HEK293 (cell line): ENCODE results near the gene NOSIP.

ENCODE experiments used
- ELK4 ChIP-seq: IDR thresholded peaks from 2 replicates; pipeline ENCODE4 v1.6.1; 2011; ENCODE audit warnings: mild to moderate bottlenecking, low read depth, low read length, borderline replicate concordance
- FEZF1 ChIP-seq: fragments of 450-650 bp; formaldehyde crosslinking; IDR thresholded peaks from 2 replicates; pipeline ENCODE4 v1.5.1; 2016; ENCODE audit warnings: missing biosample characterization, missing genetic modification characterization
- GLIS2 ChIP-seq: fragments of 450-650 bp; formaldehyde crosslinking; IDR thresholded peaks from 2 replicates; pipeline ENCODE4 v1.5.1; 2016; ENCODE audit warnings: missing biosample characterization, missing genetic modification characterization
- MEIS1 ChIP-seq: sonication (generic); formaldehyde crosslinking; IDR thresholded peaks from 2 replicates; pipeline ENCODE4 v1.8.1; 2022; ENCODE audit warnings: missing genetic modification reagents, mild to moderate bottlenecking, borderline replicate concordance
- SCRT2 ChIP-seq: fragments of 450-650 bp; formaldehyde crosslinking; IDR thresholded peaks from 2 replicates; pipeline ENCODE4 v1.5.1; 2016; ENCODE audit warnings: missing biosample characterization, missing genetic modification characterization
- SP3 ChIP-seq: fragments of 450-650 bp; formaldehyde crosslinking; IDR thresholded peaks from 2 replicates; pipeline ENCODE4 v1.5.1; 2016; ENCODE audit warnings: missing biosample characterization, missing genetic modification characterization
- SP7 ChIP-seq: fragments of 450-650 bp; formaldehyde crosslinking; IDR thresholded peaks from 2 replicates; pipeline ENCODE4 v1.5.1; 2016; ENCODE audit warnings: missing biosample characterization, missing genetic modification characterization
- TCF7L2 ChIP-seq: IDR thresholded peaks from 2 replicates; pipeline ENCODE4 v1.6.1; 2011; ENCODE audit warnings: low read depth, mild to moderate bottlenecking, inconsistent platforms, low read length, moderate library complexity, borderline replicate concordance
- ZFHX2 ChIP-seq: fragments of 450-650 bp; formaldehyde crosslinking; conservative IDR thresholded peaks from 2 replicates; pipeline ENCODE4 v1.5.1; 2016; ENCODE audit warnings: missing biosample characterization, missing genetic modification characterization
- ZNF10 ChIP-seq: fragments of 450-650 bp; formaldehyde crosslinking; IDR thresholded peaks from 2 replicates; pipeline ENCODE4 v1.5.1; 2017; ENCODE audit warnings: missing biosample characterization, missing genetic modification characterization
- ZNF155 ChIP-seq: fragments of 450-650 bp; formaldehyde crosslinking; IDR thresholded peaks from 2 replicates; pipeline ENCODE4 v1.5.1; 2016; ENCODE audit warnings: missing biosample characterization, missing genetic modification characterization
- ZNF174 ChIP-seq: fragments of 450-650 bp; formaldehyde crosslinking; IDR thresholded peaks from 2 replicates; pipeline ENCODE4 v1.5.0; 2017; ENCODE audit warnings: missing biosample characterization, mild to moderate bottlenecking, missing genetic modification characterization
- ZNF202 ChIP-seq: fragments of 450-650 bp; formaldehyde crosslinking; IDR thresholded peaks from 2 replicates; pipeline ENCODE4 v1.5.1; 2016; ENCODE audit warnings: missing biosample characterization, missing genetic modification characterization, borderline replicate concordance
- ZNF221 ChIP-seq: fragments of 450-650 bp; formaldehyde crosslinking; IDR thresholded peaks from 2 replicates; pipeline ENCODE4 v1.5.1; 2017; ENCODE audit warnings: missing biosample characterization, missing genetic modification characterization, borderline replicate concordance
- ZNF26 ChIP-seq: fragments of 450-650 bp; formaldehyde crosslinking; IDR thresholded peaks from 2 replicates; pipeline ENCODE4 v1.5.1; 2016; ENCODE audit warnings: missing biosample characterization, missing genetic modification characterization
- ZNF324 ChIP-seq: fragments of 450-650 bp; formaldehyde crosslinking; IDR thresholded peaks from 2 replicates; pipeline ENCODE4 v1.5.1; 2016; ENCODE audit warnings: missing biosample characterization, missing genetic modification characterization
- ZNF624 ChIP-seq: fragments of 450-650 bp; formaldehyde crosslinking; IDR thresholded peaks from 2 replicates; pipeline ENCODE4 v1.5.1; 2017; ENCODE audit warnings: missing biosample characterization, missing genetic modification characterization
- ZNF626 ChIP-seq: fragments of 450-650 bp; sonication (Bioruptor Pico); formaldehyde crosslinking; IDR thresholded peaks from 2 replicates; pipeline ENCODE4 v1.5.1; 2018; ENCODE audit warnings: missing biosample characterization, missing genetic modification characterization, inconsistent platforms
- ZNF677 ChIP-seq: fragments of 450-650 bp; IDR thresholded peaks from 2 replicates; pipeline ENCODE4 v1.5.0; 2018; ENCODE audit warnings: missing biosample characterization, mild to moderate bottlenecking, missing genetic modification characterization, moderate library complexity
- ZNF776 ChIP-seq: fragments of 450-650 bp; formaldehyde crosslinking; IDR thresholded peaks from 2 replicates; pipeline ENCODE4 v1.5.0; 2017; ENCODE audit warnings: missing biosample characterization, missing genetic modification characterization, borderline replicate concordance
- TF ChIP-seq, protein P1 (sequence below): fragments of 450-650 bp; formaldehyde crosslinking; IDR thresholded peaks from 2 replicates; pipeline ENCODE4 v1.5.1; 2016; ENCODE audit warnings: missing biosample characterization, missing genetic modification characterization
- TF ChIP-seq, protein P2 (sequence below): fragments of 450-650 bp; formaldehyde crosslinking; IDR thresholded peaks from 2 replicates; pipeline ENCODE4 v1.5.1; 2016; ENCODE audit warnings: missing biosample characterization, missing genetic modification characterization, borderline replicate concordance
- TF ChIP-seq, protein P3 (sequence below): fragments of 450-650 bp; formaldehyde crosslinking; IDR thresholded peaks from 2 replicates; pipeline ENCODE4 v1.5.1; 2016; ENCODE audit warnings: missing biosample characterization, missing genetic modification characterization
- TF ChIP-seq, protein P4 (sequence below): fragments of 450-650 bp; formaldehyde crosslinking; IDR thresholded peaks from 2 replicates; pipeline ENCODE4 v1.5.1; 2017; ENCODE audit warnings: missing biosample characterization, missing genetic modification characterization
- TF ChIP-seq, protein P5 (sequence below): fragments of 450-650 bp; formaldehyde crosslinking; IDR thresholded peaks from 2 replicates; pipeline ENCODE4 v1.5.1; 2016; ENCODE audit warnings: missing biosample characterization, missing genetic modification characterization

The NOSIP gene

GRCh38 chr19:49590071-49590970, 10.0 kb upstream of the NOSIP start (continued):
- TF ChIP-seq, protein P1, sequence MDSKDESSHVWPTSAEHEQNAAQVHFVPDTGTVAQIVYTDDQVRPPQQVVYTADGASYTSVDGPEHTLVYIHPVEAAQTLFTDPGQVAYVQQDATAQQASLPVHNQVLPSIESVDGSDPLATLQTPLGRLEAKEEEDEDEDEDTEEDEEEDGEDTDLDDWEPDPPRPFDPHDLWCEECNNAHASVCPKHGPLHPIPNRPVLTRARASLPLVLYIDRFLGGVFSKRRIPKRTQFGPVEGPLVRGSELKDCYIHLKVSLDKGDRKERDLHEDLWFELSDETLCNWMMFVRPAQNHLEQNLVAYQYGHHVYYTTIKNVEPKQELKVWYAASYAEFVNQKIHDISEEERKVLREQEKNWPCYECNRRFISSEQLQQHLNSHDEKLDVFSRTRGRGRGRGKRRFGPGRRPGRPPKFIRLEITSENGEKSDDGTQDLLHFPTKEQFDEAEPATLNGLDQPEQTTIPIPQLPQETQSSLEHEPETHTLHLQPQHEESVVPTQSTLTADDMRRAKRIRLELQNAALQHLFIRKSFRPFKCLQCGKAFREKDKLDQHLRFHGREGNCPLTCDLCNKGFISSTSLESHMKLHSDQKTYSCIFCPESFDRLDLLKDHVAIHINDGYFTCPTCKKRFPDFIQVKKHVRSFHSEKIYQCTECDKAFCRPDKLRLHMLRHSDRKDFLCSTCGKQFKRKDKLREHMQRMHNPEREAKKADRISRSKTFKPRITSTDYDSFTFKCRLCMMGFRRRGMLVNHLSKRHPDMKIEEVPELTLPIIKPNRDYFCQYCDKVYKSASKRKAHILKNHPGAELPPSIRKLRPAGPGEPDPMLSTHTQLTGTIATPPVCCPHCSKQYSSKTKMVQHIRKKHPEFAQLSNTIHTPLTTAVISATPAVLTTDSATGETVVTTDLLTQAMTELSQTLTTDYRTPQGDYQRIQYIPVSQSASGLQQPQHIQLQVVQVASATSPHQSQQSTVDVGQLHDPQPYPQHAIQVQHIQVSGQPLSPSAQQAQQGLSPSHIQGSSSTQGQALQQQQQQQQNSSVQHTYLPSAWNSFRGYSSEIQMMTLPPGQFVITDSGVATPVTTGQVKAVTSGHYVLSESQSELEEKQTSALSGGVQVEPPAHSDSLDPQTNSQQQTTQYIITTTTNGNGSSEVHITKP (tag by site-specific recombination) = peak; percentile 92
- TF ChIP-seq ZFHX2 (tag by site-specific recombination) (peak; percentile 20; the same call in 1 of the 2 replicates), ZNF26 (tag by site-specific recombination) (no peak), ZNF624 (no peak), SP3 (tag by site-specific recombination) (peak; percentile 89), ZNF776 (tag by site-specific recombination) (no peak), ZNF155 (tag by site-specific recombination) (no peak), SCRT2 (tag by site-specific recombination) (no peak), ZNF626 (tag by site-specific recombination) (no peak), ZNF324 (no peak), ZNF677 (tag by site-specific recombination) (no peak), ZNF202 (tag by site-specific recombination) (no peak), ZNF174 (no peak), ZNF221 (tag by site-specific recombination) (no peak), SP7 (tag by site-specific recombination) (peak; percentile 50; the same call in 1 of the 2 replicates), TCF7L2 (no peak), ELK4 (no peak), MEIS1 (CRISPR knock-in tag) (no peak), FEZF1 (tag by site-specific recombination) (no peak), GLIS2 (tag by site-specific recombination) (peak; percentile 39), ZNF10 (no peak; the same call in 1 of the 2 replicates)
- TF ChIP-seq, protein P2, sequence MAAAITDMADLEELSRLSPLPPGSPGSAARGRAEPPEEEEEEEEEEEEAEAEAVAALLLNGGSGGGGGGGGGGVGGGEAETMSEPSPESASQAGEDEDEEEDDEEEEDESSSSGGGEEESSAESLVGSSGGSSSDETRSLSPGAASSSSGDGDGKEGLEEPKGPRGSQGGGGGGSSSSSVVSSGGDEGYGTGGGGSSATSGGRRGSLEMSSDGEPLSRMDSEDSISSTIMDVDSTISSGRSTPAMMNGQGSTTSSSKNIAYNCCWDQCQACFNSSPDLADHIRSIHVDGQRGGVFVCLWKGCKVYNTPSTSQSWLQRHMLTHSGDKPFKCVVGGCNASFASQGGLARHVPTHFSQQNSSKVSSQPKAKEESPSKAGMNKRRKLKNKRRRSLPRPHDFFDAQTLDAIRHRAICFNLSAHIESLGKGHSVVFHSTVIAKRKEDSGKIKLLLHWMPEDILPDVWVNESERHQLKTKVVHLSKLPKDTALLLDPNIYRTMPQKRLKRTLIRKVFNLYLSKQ (tag by site-specific recombination) = no peak
- TF ChIP-seq, protein P3, sequence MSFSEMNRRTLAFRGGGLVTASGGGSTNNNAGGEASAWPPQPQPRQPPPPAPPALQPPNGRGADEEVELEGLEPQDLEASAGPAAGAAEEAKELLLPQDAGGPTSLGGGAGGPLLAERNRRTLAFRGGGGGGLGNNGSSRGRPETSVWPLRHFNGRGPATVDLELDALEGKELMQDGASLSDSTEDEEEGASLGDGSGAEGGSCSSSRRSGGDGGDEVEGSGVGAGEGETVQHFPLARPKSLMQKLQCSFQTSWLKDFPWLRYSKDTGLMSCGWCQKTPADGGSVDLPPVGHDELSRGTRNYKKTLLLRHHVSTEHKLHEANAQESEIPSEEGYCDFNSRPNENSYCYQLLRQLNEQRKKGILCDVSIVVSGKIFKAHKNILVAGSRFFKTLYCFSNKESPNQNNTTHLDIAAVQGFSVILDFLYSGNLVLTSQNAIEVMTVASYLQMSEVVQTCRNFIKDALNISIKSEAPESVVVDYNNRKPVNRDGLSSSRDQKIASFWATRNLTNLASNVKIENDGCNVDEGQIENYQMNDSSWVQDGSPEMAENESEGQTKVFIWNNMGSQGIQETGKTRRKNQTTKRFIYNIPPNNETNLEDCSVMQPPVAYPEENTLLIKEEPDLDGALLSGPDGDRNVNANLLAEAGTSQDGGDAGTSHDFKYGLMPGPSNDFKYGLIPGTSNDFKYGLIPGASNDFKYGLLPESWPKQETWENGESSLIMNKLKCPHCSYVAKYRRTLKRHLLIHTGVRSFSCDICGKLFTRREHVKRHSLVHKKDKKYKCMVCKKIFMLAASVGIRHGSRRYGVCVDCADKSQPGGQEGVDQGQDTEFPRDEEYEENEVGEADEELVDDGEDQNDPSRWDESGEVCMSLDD (tag by site-specific recombination) = peak; percentile 81; the same call in 1 of the 2 replicates
- TF ChIP-seq, protein P4, sequence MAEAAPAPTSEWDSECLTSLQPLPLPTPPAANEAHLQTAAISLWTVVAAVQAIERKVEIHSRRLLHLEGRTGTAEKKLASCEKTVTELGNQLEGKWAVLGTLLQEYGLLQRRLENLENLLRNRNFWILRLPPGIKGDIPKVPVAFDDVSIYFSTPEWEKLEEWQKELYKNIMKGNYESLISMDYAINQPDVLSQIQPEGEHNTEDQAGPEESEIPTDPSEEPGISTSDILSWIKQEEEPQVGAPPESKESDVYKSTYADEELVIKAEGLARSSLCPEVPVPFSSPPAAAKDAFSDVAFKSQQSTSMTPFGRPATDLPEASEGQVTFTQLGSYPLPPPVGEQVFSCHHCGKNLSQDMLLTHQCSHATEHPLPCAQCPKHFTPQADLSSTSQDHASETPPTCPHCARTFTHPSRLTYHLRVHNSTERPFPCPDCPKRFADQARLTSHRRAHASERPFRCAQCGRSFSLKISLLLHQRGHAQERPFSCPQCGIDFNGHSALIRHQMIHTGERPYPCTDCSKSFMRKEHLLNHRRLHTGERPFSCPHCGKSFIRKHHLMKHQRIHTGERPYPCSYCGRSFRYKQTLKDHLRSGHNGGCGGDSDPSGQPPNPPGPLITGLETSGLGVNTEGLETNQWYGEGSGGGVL (tag by site-specific recombination) = 0 out of 2 replicates have a peak, but pooled peaks have one; percentile 40
- TF ChIP-seq, protein P5, sequence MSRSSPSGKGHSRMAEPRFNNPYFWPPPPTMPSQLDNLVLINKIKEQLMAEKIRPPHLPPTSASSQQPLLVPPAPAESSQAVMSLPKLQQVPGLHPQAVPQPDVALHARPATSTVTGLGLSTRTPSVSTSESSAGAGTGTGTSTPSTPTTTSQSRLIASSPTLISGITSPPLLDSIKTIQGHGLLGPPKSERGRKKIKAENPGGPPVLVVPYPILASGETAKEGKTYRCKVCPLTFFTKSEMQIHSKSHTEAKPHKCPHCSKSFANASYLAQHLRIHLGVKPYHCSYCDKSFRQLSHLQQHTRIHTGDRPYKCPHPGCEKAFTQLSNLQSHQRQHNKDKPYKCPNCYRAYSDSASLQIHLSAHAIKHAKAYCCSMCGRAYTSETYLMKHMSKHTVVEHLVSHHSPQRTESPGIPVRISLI (tag by site-specific recombination) = no peak
